GM23338 (cell line): ENCODE measurements around the gene TMEM161B. TPM values are rescaled to one million over a fixed set of nuclear protein-coding genes. Genes with fewer than 3 reads are reported as not detected.

Experiments
- ATAC-seq: fragments of 200-7000 bp; cut with Tn5 transposase; 3 replicates; pipeline ENCODE4 v1.9.1; 2020
- DNase-seq: peaks from one replicate; pipeline ENCODE4 v3.0.0-alpha.2; 2015; ENCODE audit warnings: low spot score
- H2AFZ ChIP-seq: fragments of 200-600 bp; sonication (generic); 2 replicates; pipeline ENCODE4 v1.8.0; 2016; ENCODE audit warnings: antibody characterized with exemption, mild to moderate bottlenecking, moderate library complexity
- H3F3A ChIP-seq: fragments of 200-600 bp; sonication (generic); replicated peaks from 2 replicates; pipeline ENCODE4 v1.8.0; 2017; ENCODE audit warnings: antibody characterized with exemption, mixed run types, low read depth
- H3K27ac ChIP-seq: fragments of 200-600 bp; sonication (generic); 2 replicates; pipeline ENCODE4 v1.6.1; 2016; ENCODE audit warnings: low read depth
- H3K27me3 ChIP-seq: fragments of 200-600 bp; sonication (generic); 2 replicates; pipeline ENCODE4 v1.8.0; 2016; ENCODE audit warnings: mild to moderate bottlenecking, mixed run types, moderate library complexity; ENCODE audit not compliant: insufficient read depth
- H3K36me3 ChIP-seq: fragments of 200-600 bp; sonication (generic); 2 replicates; pipeline ENCODE4 v1.8.0; 2016; ENCODE audit warnings: mild to moderate bottlenecking; ENCODE audit not compliant: insufficient read depth
- H3K4me1 ChIP-seq: fragments of 200-600 bp; sonication (generic); 2 replicates; pipeline ENCODE4 v1.8.0; 2016; ENCODE audit warnings: mild to moderate bottlenecking, moderate library complexity; ENCODE audit not compliant: insufficient read depth
- H3K4me2 ChIP-seq: fragments of 200-600 bp; sonication (generic); 2 replicates; pipeline ENCODE4 v1.7.1; 2017; ENCODE audit warnings: mixed run types
- H3K4me3 ChIP-seq: fragments of 200-600 bp; sonication (generic); 2 replicates; pipeline ENCODE4 v1.6.1; 2016; ENCODE audit warnings: mixed run types
- H3K79me2 ChIP-seq: fragments of 200-600 bp; sonication (generic); replicated peaks from 2 replicates; pipeline ENCODE4 v1.8.0; 2017; ENCODE audit warnings: mild to moderate bottlenecking; ENCODE audit not compliant: insufficient read depth
- H3K9me2 ChIP-seq: fragments of 200-600 bp; sonication (generic); 2 replicates; pipeline ENCODE4 v1.8.0; 2017; ENCODE audit not compliant: insufficient read depth
- H4K20me1 ChIP-seq: fragments of 200-600 bp; sonication (generic); replicated peaks from 2 replicates; pipeline ENCODE4 v1.8.0; 2017; ENCODE audit warnings: mild to moderate bottlenecking; ENCODE audit not compliant: insufficient read depth
- H3K27ac Mint-ChIP-seq: 2 replicates; pipeline ENCODE4 v1.8.0; 2020; ENCODE audit warnings: inconsistent platforms, mild to moderate bottlenecking, moderate library complexity, mixed read lengths
- H3K27me3 Mint-ChIP-seq: 3 replicates; pipeline ENCODE4 v1.8.0; 2022; ENCODE audit warnings: low read depth, mild to moderate bottlenecking, moderate library complexity, mixed read lengths, inconsistent platforms; ENCODE audit not compliant: insufficient read depth, poor library complexity
- H3K36me3 Mint-ChIP-seq: 3 replicates; pipeline ENCODE4 v1.8.0; 2021; ENCODE audit warnings: low read depth, mild to moderate bottlenecking, inconsistent platforms, moderate library complexity, mixed read lengths
- H3K4me1 Mint-ChIP-seq: 3 replicates; pipeline ENCODE4 v1.8.0; 2020; ENCODE audit warnings: mild to moderate bottlenecking, inconsistent platforms, mixed read lengths
- H3K4me3 Mint-ChIP-seq: 3 replicates; pipeline ENCODE4 v1.8.0; 2021; ENCODE audit warnings: moderate library complexity, mild to moderate bottlenecking, inconsistent platforms, mixed read lengths
- H3K9me3 Mint-ChIP-seq: 3 replicates; pipeline ENCODE4 v1.8.0; 2020; ENCODE audit warnings: moderate library complexity, mild to moderate bottlenecking, inconsistent platforms, mixed read lengths
- CREB1 ChIP-seq: fragments of 250-450 bp; sonication (Bioruptor Pico); IDR thresholded peaks from 2 replicates; pipeline ENCODE4 v1.5.0; 2020; ENCODE audit warnings: low read depth, mild to moderate bottlenecking, moderate library complexity
- CTCF ChIP-seq, 2 experiments: fragments of 200-600 bp in 1 of 2; sonication (generic) in 1 of 2; conservative IDR thresholded peaks; 2 replicates each; pipeline versions ENCODE4 v1.5.1 to v1.6.1; 2016 to 2017; ENCODE audit warnings: antibody characterized with exemption in 2 of 2, low read depth in 2 of 2, mild to moderate bottlenecking in 2 of 2, moderate library complexity in 1 of 2
- ETS1 ChIP-seq: IDR thresholded peaks from 2 replicates; pipeline ENCODE4 v1.6.1; 2016; ENCODE audit warnings: antibody characterized with exemption
- EZH2 ChIP-seq: fragments of 200-600 bp; sonication (generic); IDR thresholded peaks from one replicate; pipeline ENCODE4 v1.8.0; 2017; ENCODE audit warnings: antibody characterized with exemption, mild to moderate bottlenecking, low read depth; ENCODE audit not compliant: unreplicated experiment
- EZH2phosphoT487 ChIP-seq: fragments of 200-600 bp; sonication (generic); IDR thresholded peaks from one replicate; pipeline ENCODE4 v1.8.1; 2018; ENCODE audit warnings: antibody characterized with exemption; ENCODE audit not compliant: unreplicated experiment
- JUNB ChIP-seq: IDR thresholded peaks from one replicate; pipeline ENCODE4 v1.6.1; 2016; ENCODE audit warnings: antibody characterized with exemption; ENCODE audit not compliant: unreplicated experiment
- NANOG ChIP-seq: IDR thresholded peaks from 2 replicates; pipeline ENCODE4 v1.6.1; 2016; ENCODE audit warnings: antibody characterized with exemption, borderline replicate concordance
- POLR2AphosphoS5 ChIP-seq: IDR thresholded peaks from 2 replicates; pipeline ENCODE4 v1.6.1; 2016; ENCODE audit warnings: antibody characterized with exemption, low read depth
- STAT1 ChIP-seq: IDR thresholded peaks from one replicate; pipeline ENCODE4 v1.6.1; 2016; ENCODE audit warnings: antibody characterized with exemption; ENCODE audit not compliant: unreplicated experiment
- ZNF114 ChIP-seq: fragments of 250-450 bp; sonication (Bioruptor Pico); IDR thresholded peaks from 2 replicates; pipeline ENCODE4 v1.5.0; 2020; ENCODE audit warnings: mild to moderate bottlenecking, moderate library complexity
- ZNF331 ChIP-seq: fragments of 250-450 bp; sonication (Bioruptor Pico); IDR thresholded peaks from 2 replicates; pipeline ENCODE4 v1.5.0; 2020; ENCODE audit warnings: low read depth, mild to moderate bottlenecking, moderate library complexity
- polyA plus RNA-seq: library from polyadenylated mRNA; unstranded; fragments of >200 nt; fragmentation: Nextera tagmentation; extraction: Ambion mirVana; gene quantifications from 2 replicates; pipeline ENCODE4 v1.2.1, GENCODE V29; 2016
- total RNA-seq: library from RNA; depleted of rRNA; stranded (reverse); fragments of >200 nt; shearing (Covaris generic); gene quantifications from 2 replicates; pipeline ENCODE4 v1.2.3, GENCODE V29; 2014
- TF ChIP-seq, protein P1 (sequence below): IDR thresholded peaks from one replicate; pipeline ENCODE4 v1.6.1; 2018; ENCODE audit warnings: antibody characterized with exemption; ENCODE audit not compliant: unreplicated experiment

TMEM161B gene
- total and polyA plus RNA-seq, 2 experiments from 2014 or later = 11.9 to 25.5 TPM

GRCh38 chr5:88283690-88284089 is 15.0 kb upstream of the TMEM161B start:
- DNase-seq (no peak), ATAC-seq (no peak)
- Histone ChIP-seq H3K4me2 (no peak overlapping the region), H3K4me3 (no peak overlapping the region), H4K20me1 (no peaks in the 10 kb centered on the region), H3K9me2 (no peaks in the 10 kb centered on the region), H3K27ac (no peak overlapping the region), H3K27me3 (no peaks in the 10 kb centered on the region), H3K79me2 (no peaks in the 10 kb centered on the region; the same call in 1 of the 2 replicates), H3K4me1 (0 out of 2 replicates have a peak, but pooled peaks cover 2% of the 10 kb centered on the region), H3K36me3 (peaks cover 7% of the 10 kb centered on the region; the same call in 1 of the 2 replicates), H3F3A (no peaks in the 10 kb centered on the region), H2AFZ (no peak overlapping the region)
- no peak for TF ChIP-seq CREB1 (CRISPR knock-in tag)
- no peak for TF ChIP-seq JUNB
- no peak for TF ChIP-seq ZNF331
- TF ChIP-seq STAT1 = no peak
- H3K9me3 Mint-ChIP-seq = no peaks in the 10 kb centered on the region
- no peak overlapping the region for H3K4me3 Mint-ChIP-seq
- H3K27ac Mint-ChIP-seq = no peak overlapping the region
- peaks cover 11% of the 10 kb centered on the region; the same call in 2 of the 3 replicates for H3K36me3 Mint-ChIP-seq
- peaks cover 7% of the 10 kb centered on the region; the same call in 2 of the 3 replicates for H3K4me1 Mint-ChIP-seq
- no peaks in the 10 kb centered on the region for H3K27me3 Mint-ChIP-seq

DNA sequence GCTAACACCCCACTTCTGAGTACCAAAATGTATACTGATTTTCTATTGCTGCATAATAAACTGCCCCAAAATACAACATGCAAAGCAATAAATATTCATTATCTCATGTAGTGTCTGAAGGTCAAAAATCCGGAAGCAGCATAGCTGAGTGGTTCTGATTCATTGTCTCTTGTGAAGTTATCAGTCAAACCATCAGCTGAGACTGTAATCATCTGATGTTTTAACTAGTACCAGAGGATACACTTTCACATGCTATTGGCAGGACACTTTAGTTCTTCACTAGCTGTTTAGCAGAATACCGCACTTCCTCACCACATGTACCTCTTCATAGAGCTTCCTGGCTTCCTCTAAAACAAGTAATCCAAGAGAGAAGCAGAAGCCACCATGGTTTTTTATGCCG is 12.7 kb upstream of the TMEM161B start:
- no peak overlapping the region for H3K4me2 ChIP-seq
- TF ChIP-seq ZNF331 (no peak), STAT1 (no peak), EZH2 (no peak), EZH2phosphoT487 (no peak), JUNB (no peak)
- no peak overlapping the region for H3K4me3 ChIP-seq
- Mint-ChIP-seq H3K4me3 (no peak overlapping the region), H3K4me1 (no peaks in the 10 kb centered on the region), H3K36me3 (peaks cover 14% of the 10 kb centered on the region; the same call in 2 of the 3 replicates), H3K27me3 (no peaks in the 10 kb centered on the region), H3K9me3 (no peaks in the 10 kb centered on the region), H3K27ac (no peak overlapping the region)
- H3K36me3 ChIP-seq = peaks cover 8% of the 10 kb centered on the region; the same call in 1 of the 2 replicates
- H3K9me2 ChIP-seq = no peaks in the 10 kb centered on the region
- H3K79me2 ChIP-seq = no peaks in the 10 kb centered on the region; the same call in 1 of the 2 replicates
- H2AFZ ChIP-seq = no peak overlapping the region
- ATAC-seq (no peak), DNase-seq (no peak)
- H3K27ac ChIP-seq = no peak overlapping the region
- no peaks in the 10 kb centered on the region for H4K20me1 ChIP-seq
- no peaks in the 10 kb centered on the region for H3K27me3 ChIP-seq
- H3K4me1 ChIP-seq = no peaks in the 10 kb centered on the region
- no peaks in the 10 kb centered on the region for H3F3A ChIP-seq

GRCh38 chr5:88279584-88279983 is 10.9 kb upstream of the TMEM161B start:
- Mint-ChIP-seq H3K36me3 (peaks cover 25% of the 10 kb centered on the region), H3K9me3 (no peaks in the 10 kb centered on the region), H3K27me3 (peaks cover 2% of the 10 kb centered on the region), H3K4me1 (no peaks in the 10 kb centered on the region), H3K27ac (no peak overlapping the region), H3K4me3 (no peak overlapping the region)
- no peaks in the 10 kb centered on the region for H3K4me1 ChIP-seq
- no peaks in the 10 kb centered on the region for H3F3A ChIP-seq
- H3K79me2 ChIP-seq = peaks cover 5% of the 10 kb centered on the region
- H3K36me3 ChIP-seq = peaks cover 8% of the 10 kb centered on the region; the same call in 1 of the 2 replicates
- H2AFZ ChIP-seq = no peak overlapping the region
- no peaks in the 10 kb centered on the region for H4K20me1 ChIP-seq
- ATAC-seq (no peak), DNase-seq (no peak)
- no peak overlapping the region for H3K27ac ChIP-seq
- H3K4me3 ChIP-seq = no peak overlapping the region
- no peaks in the 10 kb centered on the region for H3K9me2 ChIP-seq
- H3K4me2 ChIP-seq = no peak overlapping the region
- H3K27me3 ChIP-seq = no peaks in the 10 kb centered on the region
- TF ChIP-seq POLR2AphosphoS5 (no peak), ETS1 (no peak), JUNB (no peak), CREB1 (CRISPR knock-in tag) (no peak), STAT1 (no peak), NANOG (no peak), EZH2 (no peak), CTCF (conservative IDR thresholded peaks at IDR 0.05; ENCODE audit: low read depth in 2 of 2) (no peak), EZH2phosphoT487 (no peak), ZNF114 (CRISPR knock-in tag) (no peak), ZNF331 (no peak)
- TF ChIP-seq, protein P1, sequence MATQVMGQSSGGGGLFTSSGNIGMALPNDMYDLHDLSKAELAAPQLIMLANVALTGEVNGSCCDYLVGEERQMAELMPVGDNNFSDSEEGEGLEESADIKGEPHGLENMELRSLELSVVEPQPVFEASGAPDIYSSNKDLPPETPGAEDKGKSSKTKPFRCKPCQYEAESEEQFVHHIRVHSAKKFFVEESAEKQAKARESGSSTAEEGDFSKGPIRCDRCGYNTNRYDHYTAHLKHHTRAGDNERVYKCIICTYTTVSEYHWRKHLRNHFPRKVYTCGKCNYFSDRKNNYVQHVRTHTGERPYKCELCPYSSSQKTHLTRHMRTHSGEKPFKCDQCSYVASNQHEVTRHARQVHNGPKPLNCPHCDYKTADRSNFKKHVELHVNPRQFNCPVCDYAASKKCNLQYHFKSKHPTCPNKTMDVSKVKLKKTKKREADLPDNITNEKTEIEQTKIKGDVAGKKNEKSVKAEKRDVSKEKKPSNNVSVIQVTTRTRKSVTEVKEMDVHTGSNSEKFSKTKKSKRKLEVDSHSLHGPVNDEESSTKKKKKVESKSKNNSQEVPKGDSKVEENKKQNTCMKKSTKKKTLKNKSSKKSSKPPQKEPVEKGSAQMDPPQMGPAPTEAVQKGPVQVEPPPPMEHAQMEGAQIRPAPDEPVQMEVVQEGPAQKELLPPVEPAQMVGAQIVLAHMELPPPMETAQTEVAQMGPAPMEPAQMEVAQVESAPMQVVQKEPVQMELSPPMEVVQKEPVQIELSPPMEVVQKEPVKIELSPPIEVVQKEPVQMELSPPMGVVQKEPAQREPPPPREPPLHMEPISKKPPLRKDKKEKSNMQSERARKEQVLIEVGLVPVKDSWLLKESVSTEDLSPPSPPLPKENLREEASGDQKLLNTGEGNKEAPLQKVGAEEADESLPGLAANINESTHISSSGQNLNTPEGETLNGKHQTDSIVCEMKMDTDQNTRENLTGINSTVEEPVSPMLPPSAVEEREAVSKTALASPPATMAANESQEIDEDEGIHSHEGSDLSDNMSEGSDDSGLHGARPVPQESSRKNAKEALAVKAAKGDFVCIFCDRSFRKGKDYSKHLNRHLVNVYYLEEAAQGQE = no peak
